ENCODE data around the gene ACBD6.

- no peak for TF ChIP-seq POLR2A (IDR thresholded peaks at IDR 0.05)
- no peak for TF ChIP-seq CTCF (IDR thresholded peaks at IDR 0.05)
- no peak for TF ChIP-seq EP300 (IDR thresholded peaks at IDR 0.05)
- no peak for TF ChIP-seq POLR2AphosphoS5 (IDR thresholded peaks at IDR 0.05)
Measured at GRCh38 chr1:180248176-180248575, 254.2 kb downstream of the ACBD6 start.

Measured in stomach (tissue), 4 donors.